ENCODE results near the gene LCN15. TPM values are rescaled to one million over a fixed set of nuclear protein-coding genes. Genes with fewer than 3 reads are reported as not detected.

Gene LCN15
- total RNA-seq, 1 experiment from 2014 or later, result not detected

GRCh38 chr9:136796238-136796774 is 32.0 kb upstream of the LCN15 start, which contains the start of gene CCDC183:
Gene CCDC183 (plus strand): TSS chr9:136796338. CDS start chr9:136796398, 60 bp downstream.
- no peak for TF ChIP-seq EZH2phosphoT487 (IDR thresholded peaks at IDR 0.05; ENCODE audit: borderline replicate concordance, low read length)
- no peak for TF ChIP-seq CTCF (conservative IDR thresholded peaks at IDR 0.05; ENCODE audit: low read depth, low read length)
- TF ChIP-seq EZH2 (IDR thresholded peaks at IDR 0.05; ENCODE audit: low read length, unreplicated experiment), result no peak
- peaks cover 28% of the 10 kb centered on the region for H3K4me1 ChIP-seq (ENCODE audit: insufficient read depth, low read length)
- intact Hi-C loops (cut with micrococcal nuclease), result no loop called here
- no peak within 1 kb of the TSS for H3K27ac ChIP-seq (ENCODE audit: low read length)
- no peak within 1 kb of the TSS for H3K4me2 ChIP-seq (ENCODE audit: low read length)
- H3K27me3 ChIP-seq (ENCODE audit: low read length), result no peaks in the 10 kb centered on the region
- no peaks in the 10 kb centered on the region for H3K9me3 ChIP-seq (ENCODE audit: low read length)
- H2AFZ ChIP-seq (ENCODE audit: low read length), result no peak within 1 kb of the TSS
- H3K79me2 ChIP-seq (ENCODE audit: low read length), result peaks cover 12% of the 10 kb centered on the region
- ChIA-PET CTCF (no interaction called here), POLR2A (ENCODE audit: unreplicated experiment) (interaction anchor here (0.6 kb wide), 1 partner anchor 62 kb away, joined by 3 read pairs; no protein-coding TSS in a partner anchor)
- no peak within 1 kb of the TSS for H3K9ac ChIP-seq (ENCODE audit: low read length)
- no peak within 1 kb of the TSS for H3K4me3 ChIP-seq (ENCODE audit: low read length)
- H3K36me3 ChIP-seq (ENCODE audit: low read depth, low read length), result peaks cover 2% of the 10 kb centered on the region; the same call in 1 of the 2 replicates
- H3F3A ChIP-seq (ENCODE audit: low read length, unreplicated experiment), result no peaks in the 10 kb centered on the region
- no peak for DNase-seq
- no peaks in the 10 kb centered on the region for H3K9me2 ChIP-seq (replicated peaks; ENCODE audit: low read length)
- ATAC-seq, result no peak
- no TSS peak for BruUV-seq (replicated peaks)
- no peaks in the 10 kb centered on the region for H4K20me1 ChIP-seq (ENCODE audit: low read length)

GRCh38 chr9:136795000-136795348 is 30.7 kb upstream of the LCN15 start:
- Histone ChIP-seq H3K4me3 (ENCODE audit: low read length) (no peak overlapping the region), H4K20me1 (ENCODE audit: low read length) (no peaks in the 10 kb centered on the region), H3K9ac (ENCODE audit: low read length) (no peak overlapping the region), H3K4me1 (ENCODE audit: insufficient read depth, low read length) (peaks cover 28% of the 10 kb centered on the region), H2AFZ (ENCODE audit: low read length) (no peak overlapping the region), H3F3A (ENCODE audit: low read length, unreplicated experiment) (no peaks in the 10 kb centered on the region), H3K79me2 (ENCODE audit: low read length) (peaks cover 13% of the 10 kb centered on the region), H3K27me3 (ENCODE audit: low read length) (no peaks in the 10 kb centered on the region), H3K4me2 (ENCODE audit: low read length) (no peak overlapping the region), H3K36me3 (ENCODE audit: low read depth, low read length) (peaks cover 2% of the 10 kb centered on the region; the same call in 1 of the 2 replicates), H3K27ac (ENCODE audit: low read length) (no peak overlapping the region), H3K9me3 (ENCODE audit: low read length) (no peaks in the 10 kb centered on the region), H3K9me2 (replicated peaks; ENCODE audit: low read length) (no peaks in the 10 kb centered on the region)
- ChIA-PET POLR2A (ENCODE audit: unreplicated experiment) (no interaction called here), CTCF (no interaction called here)
- ATAC-seq (no peak), DNase-seq (no peak)
- no TSS peak for BruUV-seq (replicated peaks)
- no peak for TF ChIP-seq CTCF (conservative IDR thresholded peaks at IDR 0.05; ENCODE audit: low read depth, low read length)
- TF ChIP-seq EZH2 (IDR thresholded peaks at IDR 0.05; ENCODE audit: low read length, unreplicated experiment), result no peak
- TF ChIP-seq EZH2phosphoT487 (IDR thresholded peaks at IDR 0.05; ENCODE audit: borderline replicate concordance, low read length), result no peak
- intact Hi-C loops (cut with micrococcal nuclease), result no loop called here

- Histone ChIP-seq H4K20me1 (ENCODE audit: low read length) (no peaks in the 10 kb centered on the region), H3K9me3 (ENCODE audit: low read length) (no peaks in the 10 kb centered on the region), H3K9ac (ENCODE audit: low read length) (no peak overlapping the region), H3K27ac (ENCODE audit: low read length) (no peak overlapping the region), H3K4me2 (ENCODE audit: low read length) (no peak overlapping the region), H2AFZ (ENCODE audit: low read length) (no peak overlapping the region), H3K36me3 (ENCODE audit: low read depth, low read length) (peaks cover 2% of the 10 kb centered on the region; the same call in 1 of the 2 replicates), H3K4me3 (ENCODE audit: low read length) (no peak overlapping the region), H3K4me1 (ENCODE audit: insufficient read depth, low read length) (peaks cover 27% of the 10 kb centered on the region), H3K9me2 (replicated peaks; ENCODE audit: low read length) (no peaks in the 10 kb centered on the region), H3K27me3 (ENCODE audit: low read length) (no peaks in the 10 kb centered on the region), H3K79me2 (ENCODE audit: low read length) (peaks cover 13% of the 10 kb centered on the region), H3F3A (ENCODE audit: low read length, unreplicated experiment) (no peaks in the 10 kb centered on the region)
- DNase-seq, result no peak
- no peak for TF ChIP-seq EZH2phosphoT487 (IDR thresholded peaks at IDR 0.05; ENCODE audit: borderline replicate concordance, low read length)
- no peak for TF ChIP-seq CTCF (conservative IDR thresholded peaks at IDR 0.05; ENCODE audit: low read depth, low read length)
- TF ChIP-seq EZH2 (IDR thresholded peaks at IDR 0.05; ENCODE audit: low read length, unreplicated experiment), result no peak
- no TSS peak for BruUV-seq (replicated peaks)
- ChIA-PET CTCF (no interaction called here), POLR2A (ENCODE audit: unreplicated experiment) (no interaction called here)
- intact Hi-C loops (cut with micrococcal nuclease), result no loop called here
- ATAC-seq, result no peak
These were observed 30.1 kb upstream of the LCN15 start for GRCh38 chr9:136794281-136794999.

Measured in PC-3 (cell line).